ENCODE results near the gene ITGA1.
"Not testable (repeated sequence)": the region's sequence is repeated elsewhere in the genome, so short reads cannot be mapped to it uniquely, and the experiment has no call there.

Gene ITGA1

DNA sequence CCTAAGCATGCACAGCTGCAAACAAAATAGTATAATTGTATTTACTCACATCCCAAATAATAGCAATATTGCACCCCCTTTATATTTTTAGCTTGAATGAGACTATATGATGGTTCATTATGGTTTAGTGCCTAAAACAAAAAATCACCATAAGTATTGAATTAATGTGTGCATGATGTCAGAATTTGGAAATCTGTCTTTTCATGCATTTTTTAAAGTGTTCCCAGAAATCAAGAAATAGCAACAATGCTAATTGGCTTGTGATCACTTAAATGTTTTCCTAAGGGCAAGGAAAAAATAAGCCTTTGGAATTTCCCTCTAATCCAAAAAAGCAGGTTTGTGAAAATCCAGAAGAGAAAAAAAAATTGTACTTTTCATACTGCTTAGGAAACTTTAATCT, 150.5 kb downstream of the ITGA1 start:
- Mint-ChIP-seq H3K36me3 (no peaks in the 10 kb centered on the region), H3K27ac (no peak overlapping the region), H3K4me3 (no peak overlapping the region), H3K4me1 (no peaks in the 10 kb centered on the region), H3K9me3 (no peaks in the 10 kb centered on the region)
- ATAC-seq: no peak
- DNase-seq (ENCODE audit: low spot score in 2 of 2): no peak

DNA sequence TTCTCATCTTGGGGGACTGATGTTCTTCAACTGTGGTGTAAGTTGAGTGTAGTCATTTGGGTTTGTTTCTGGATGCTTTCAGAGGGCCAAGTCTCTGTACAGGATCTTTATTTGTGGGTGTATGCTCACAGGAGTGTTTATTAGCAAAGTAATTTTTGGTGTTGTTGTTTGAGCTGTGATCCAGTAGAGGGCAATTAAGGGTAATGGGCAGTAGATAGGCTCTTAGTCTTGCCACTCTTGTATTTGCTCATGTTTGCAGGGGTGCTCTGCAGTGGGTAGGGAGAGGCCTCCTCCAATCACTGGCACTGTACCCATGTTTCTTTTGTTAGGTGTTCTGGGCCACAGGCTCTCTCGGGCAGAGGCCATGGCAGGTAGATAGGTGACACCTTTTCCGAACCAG, 155.6 kb downstream of the ITGA1 start:
- Mint-ChIP-seq H3K27ac (no peak overlapping the region), H3K4me1 (peaks cover 2% of the 10 kb centered on the region), H3K36me3 (no peaks in the 10 kb centered on the region), H3K4me3 (no peak overlapping the region), H3K9me3 (no peaks in the 10 kb centered on the region)
- DNase-seq (ENCODE audit: low spot score in 2 of 2) (no peak), ATAC-seq (peak; percentile 67)

DNA sequence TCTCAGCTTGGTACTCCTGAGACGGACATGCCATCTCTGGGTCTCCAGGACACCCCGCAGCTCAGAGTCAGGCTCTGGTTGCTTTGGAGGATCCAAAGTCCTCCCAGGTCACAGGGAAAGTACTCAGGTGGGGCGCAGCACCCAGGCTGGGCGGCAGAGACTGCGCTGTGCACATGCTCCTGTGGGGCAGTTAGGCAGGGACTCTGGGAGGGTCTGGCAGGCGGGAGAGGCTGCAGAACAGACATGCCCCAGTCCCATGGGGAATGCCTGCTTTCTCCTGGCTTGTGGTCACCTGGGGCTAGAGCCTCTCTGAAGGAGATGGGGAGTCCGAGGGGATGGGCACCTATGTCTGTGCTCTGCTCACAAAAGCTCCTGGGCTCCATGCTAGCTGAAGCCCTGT, 156.1 kb downstream of the ITGA1 start:
- peak; percentile 3 for ATAC-seq
- Mint-ChIP-seq H3K27ac (no peak overlapping the region), H3K9me3 (no peaks in the 10 kb centered on the region), H3K36me3 (no peaks in the 10 kb centered on the region), H3K4me1 (peaks cover 7% of the 10 kb centered on the region), H3K4me3 (no peak overlapping the region)
- DNase-seq (ENCODE audit: low spot score in 2 of 2): no peak

DNA sequence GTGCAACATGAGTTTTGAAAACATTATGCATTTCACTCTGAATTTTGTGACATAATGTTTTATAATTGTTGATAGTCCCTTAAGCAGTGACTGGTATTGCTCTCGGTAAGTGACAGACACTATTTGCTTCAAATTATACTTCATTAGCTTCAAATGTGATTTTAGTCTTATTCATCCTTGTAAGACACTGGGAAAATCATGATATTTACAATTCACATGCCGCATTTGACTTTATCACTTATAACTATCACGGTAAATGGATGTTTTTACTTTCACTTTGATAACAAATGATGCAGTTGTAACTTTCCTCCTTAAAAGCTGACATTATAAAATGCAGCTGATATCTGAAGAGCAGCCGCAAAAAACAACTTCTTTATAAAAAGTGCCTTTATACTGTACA, 157.3 kb downstream of the ITGA1 start:
- peaks cover 9% of the 10 kb centered on the region for H3K4me1 Mint-ChIP-seq
- ATAC-seq (no peak), DNase-seq (ENCODE audit: low spot score in 2 of 2) (no peak)
- no peak overlapping the region for H3K27ac Mint-ChIP-seq
- no peaks in the 10 kb centered on the region for H3K36me3 Mint-ChIP-seq
- no peaks in the 10 kb centered on the region for H3K9me3 Mint-ChIP-seq
- H3K4me3 Mint-ChIP-seq: peak overlapping the region; percentile 40

DNA sequence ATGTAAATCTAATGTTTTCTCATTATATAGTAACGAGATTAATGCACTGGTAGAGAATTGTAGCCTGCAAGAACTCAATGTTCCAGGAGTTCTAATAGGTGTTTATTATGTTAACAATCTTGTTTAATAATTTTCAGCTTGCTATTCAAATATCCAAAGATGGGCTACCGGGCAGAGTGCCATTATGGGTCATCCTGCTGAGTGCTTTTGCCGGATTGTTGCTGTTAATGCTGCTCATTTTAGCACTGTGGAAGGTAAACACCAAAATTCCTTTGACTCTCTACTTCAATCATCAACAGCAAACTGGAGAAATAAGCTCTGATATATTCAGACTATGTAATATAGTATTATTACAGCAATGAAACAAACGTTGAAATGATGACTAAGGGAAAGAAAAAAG, 159.5 kb downstream of the ITGA1 start:
- Mint-ChIP-seq H3K9me3 (no peaks in the 10 kb centered on the region), H3K4me3 (no peak overlapping the region), H3K4me1 (peaks cover 9% of the 10 kb centered on the region), H3K36me3 (peaks cover 5% of the 10 kb centered on the region), H3K27ac (no peak overlapping the region)
- no peak for DNase-seq (ENCODE audit: low spot score in 2 of 2)
- no peak for ATAC-seq

DNA sequence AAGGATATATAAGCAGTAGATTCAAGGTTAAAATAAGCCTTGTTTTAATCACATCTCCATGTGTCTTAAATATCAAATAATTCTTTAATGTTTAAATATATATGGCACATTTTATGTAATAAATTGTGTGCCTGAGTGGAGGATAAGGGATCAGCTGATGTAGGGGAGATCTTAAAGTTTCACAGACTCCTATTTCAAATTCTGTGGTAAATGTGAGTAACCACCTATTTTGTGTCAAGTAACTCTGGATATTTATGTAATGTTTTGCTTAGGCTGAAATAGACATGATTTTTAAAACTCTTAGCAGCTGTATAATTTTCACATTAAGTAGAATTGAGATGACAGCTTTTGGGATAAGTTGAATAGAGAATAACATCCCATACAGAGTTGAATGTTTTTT, 160.1 kb downstream of the ITGA1 start:
- ATAC-seq (no peak), DNase-seq (ENCODE audit: low spot score in 2 of 2) (no peak)
- H3K36me3 Mint-ChIP-seq: peaks cover 5% of the 10 kb centered on the region
- peaks cover 9% of the 10 kb centered on the region for H3K4me1 Mint-ChIP-seq
- H3K27ac Mint-ChIP-seq: no peak overlapping the region
- no peak overlapping the region for H3K4me3 Mint-ChIP-seq
- no peaks in the 10 kb centered on the region for H3K9me3 Mint-ChIP-seq

DNA sequence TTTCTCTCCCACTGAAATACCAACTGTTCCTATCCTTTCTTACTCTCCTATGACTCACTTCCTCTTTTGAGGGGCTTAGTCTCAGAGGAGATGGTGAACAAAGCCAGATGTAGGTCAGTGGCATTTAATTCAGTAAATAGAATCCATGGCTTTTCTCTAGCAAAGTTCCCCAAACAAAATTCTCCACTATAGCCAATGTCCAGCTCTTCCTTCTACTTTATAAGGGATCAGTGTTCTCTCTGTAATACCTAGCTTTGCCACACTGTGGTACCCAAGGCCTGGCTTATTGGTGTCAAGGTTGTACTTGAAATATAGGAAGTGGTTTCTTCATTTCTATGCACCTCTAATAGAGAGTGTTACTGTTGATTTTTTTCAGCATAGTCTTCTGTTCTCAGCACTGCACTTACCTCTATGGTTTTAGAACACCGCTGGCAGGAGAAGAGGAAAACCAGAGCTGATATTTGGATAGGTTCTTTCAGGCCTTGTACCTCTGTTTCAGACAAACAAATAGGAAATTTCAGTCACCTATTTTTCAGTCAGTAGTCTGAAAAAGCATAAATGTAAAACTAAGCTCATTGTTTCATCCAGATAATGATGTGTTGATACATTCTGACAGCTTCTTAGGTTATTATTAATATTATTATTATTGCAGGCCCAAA, 160.8 kb downstream of the ITGA1 start:
- Mint-ChIP-seq H3K4me1 (peaks cover 9% of the 10 kb centered on the region), H3K9me3 (no peaks in the 10 kb centered on the region), H3K4me3 (no peak overlapping the region), H3K27ac (peak overlapping the region; percentile 32), H3K36me3 (peaks cover 5% of the 10 kb centered on the region)
- peak; percentile 17 to 67 for DNase-seq (ENCODE audit: low spot score in 2 of 2)
- peak; percentile 97 for ATAC-seq

DNA sequence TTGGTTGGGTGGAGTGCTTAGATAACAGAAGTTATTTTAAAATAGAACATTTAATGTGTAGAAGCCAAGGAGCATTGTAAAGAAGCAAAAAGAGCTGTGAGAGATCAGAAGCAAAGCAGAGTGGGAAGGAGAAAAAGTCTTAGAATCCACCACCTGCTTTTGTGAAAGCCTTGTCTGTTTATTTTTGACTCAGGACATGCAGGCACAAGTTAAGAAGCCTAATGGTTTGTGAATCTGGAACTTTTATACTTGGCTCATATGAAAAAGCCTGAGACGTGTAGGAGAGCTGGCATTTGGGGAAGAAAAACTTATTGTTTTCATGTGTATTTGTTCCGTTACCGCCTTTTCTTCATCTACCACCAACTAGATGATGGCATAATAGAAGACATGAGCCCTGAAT, 163.0 kb downstream of the ITGA1 start:
- Mint-ChIP-seq H3K36me3 (peaks cover 5% of the 10 kb centered on the region), H3K9me3 (no peaks in the 10 kb centered on the region), H3K4me3 (no peak overlapping the region), H3K27ac (no peak overlapping the region), H3K4me1 (peaks cover 9% of the 10 kb centered on the region)
- ATAC-seq (no peak), DNase-seq (ENCODE audit: low spot score in 2 of 2) (no peak)

DNA sequence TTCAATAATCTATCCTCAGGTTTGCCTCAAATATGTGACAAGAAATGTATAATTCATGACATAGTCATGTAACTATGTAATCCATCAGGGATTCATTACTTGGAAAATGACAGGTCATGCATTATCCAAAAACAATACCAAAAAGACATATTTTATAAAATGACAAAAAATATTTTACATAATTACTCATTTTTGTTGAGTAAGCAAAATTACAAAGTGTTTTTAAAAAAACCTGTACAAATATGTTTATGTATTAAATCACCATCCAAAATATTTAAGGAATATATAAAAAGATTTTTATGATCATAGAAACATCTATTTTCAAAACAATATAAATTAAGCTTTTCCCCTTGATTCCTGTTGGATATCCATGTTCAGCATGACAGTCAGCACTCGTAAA, 164.8 kb downstream of the ITGA1 start:
- no peaks in the 10 kb centered on the region for H3K9me3 Mint-ChIP-seq
- peaks cover 9% of the 10 kb centered on the region for H3K4me1 Mint-ChIP-seq
- H3K36me3 Mint-ChIP-seq: peaks cover 5% of the 10 kb centered on the region
- H3K4me3 Mint-ChIP-seq: no peak overlapping the region
- DNase-seq (ENCODE audit: low spot score in 2 of 2) (no peak), ATAC-seq (no peak)
- H3K27ac Mint-ChIP-seq: no peak overlapping the region

DNA sequence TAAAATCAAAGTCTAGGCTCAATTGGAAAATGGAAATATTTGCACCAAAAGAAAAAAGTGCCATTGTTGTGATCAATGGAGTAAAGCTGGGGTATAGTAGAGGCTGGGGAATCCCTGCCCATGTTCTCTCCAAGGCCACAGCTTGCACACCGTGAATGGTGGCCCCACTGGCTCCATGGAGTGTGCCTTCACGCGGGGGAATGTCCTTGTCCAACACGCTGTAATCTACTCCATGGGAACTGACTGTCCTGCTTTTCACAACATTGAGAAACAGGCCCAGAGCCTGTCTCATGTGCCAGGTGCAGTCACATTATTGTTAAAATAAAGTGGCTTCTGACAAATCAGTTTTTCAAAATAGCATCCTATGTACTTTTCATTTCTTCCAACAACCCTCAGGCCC, 168.3 kb downstream of the ITGA1 start:
- no peak overlapping the region for H3K4me3 Mint-ChIP-seq
- peaks cover 3% of the 10 kb centered on the region for H3K9me3 Mint-ChIP-seq
- H3K4me1 Mint-ChIP-seq: no peaks in the 10 kb centered on the region
- H3K36me3 Mint-ChIP-seq: peaks cover 5% of the 10 kb centered on the region
- no peak for DNase-seq (ENCODE audit: low spot score in 2 of 2)
- ATAC-seq: no peak
- no peak overlapping the region for H3K27ac Mint-ChIP-seq

DNA sequence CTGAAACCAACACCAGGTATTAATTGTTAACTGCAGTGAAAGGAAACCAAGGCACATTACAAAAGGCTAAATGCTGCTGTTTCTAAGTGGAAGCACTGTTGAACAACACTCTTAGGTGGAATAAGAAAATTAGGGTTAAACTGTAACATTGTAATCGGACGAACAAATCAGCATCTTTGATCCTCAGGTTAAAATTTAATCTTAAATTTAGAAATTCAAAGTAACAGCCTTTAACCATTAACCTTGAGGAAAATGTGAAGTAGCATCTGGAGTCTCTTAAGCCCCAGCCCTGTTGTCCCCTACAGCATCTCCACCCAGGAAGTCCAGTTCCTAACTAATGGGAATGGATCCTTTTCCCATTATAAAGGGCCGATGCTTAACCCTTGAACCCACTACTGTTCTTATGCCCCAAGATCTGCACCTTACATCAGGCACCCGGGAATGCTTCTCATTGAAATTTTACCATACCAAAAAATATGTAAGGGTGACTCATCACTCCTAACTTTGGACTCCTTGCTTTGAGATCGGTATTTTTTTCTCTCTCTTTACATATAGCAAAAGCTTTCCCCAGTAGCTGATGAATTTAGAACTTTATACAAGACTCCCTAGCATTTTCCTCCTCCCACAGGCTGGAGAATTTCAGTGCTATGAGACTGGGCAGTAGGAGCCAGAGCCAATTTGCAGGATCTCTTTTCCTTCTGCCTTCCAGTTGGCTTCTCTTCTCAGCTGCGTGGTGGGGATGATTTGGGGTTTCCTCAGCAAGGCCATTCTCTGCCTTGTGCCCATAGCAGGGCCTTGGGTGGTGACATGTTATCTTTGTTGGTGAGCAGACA, 169.4 kb downstream of the ITGA1 start:
- no peak for ATAC-seq
- H3K36me3 Mint-ChIP-seq: peaks cover under 1% of the 10 kb centered on the region
- peaks cover 3% of the 10 kb centered on the region for H3K9me3 Mint-ChIP-seq
- DNase-seq (ENCODE audit: low spot score in 2 of 2): no peak
- H3K4me1 Mint-ChIP-seq: no peaks in the 10 kb centered on the region
- H3K27ac Mint-ChIP-seq: no peak overlapping the region
- H3K4me3 Mint-ChIP-seq: no peak overlapping the region

DNA sequence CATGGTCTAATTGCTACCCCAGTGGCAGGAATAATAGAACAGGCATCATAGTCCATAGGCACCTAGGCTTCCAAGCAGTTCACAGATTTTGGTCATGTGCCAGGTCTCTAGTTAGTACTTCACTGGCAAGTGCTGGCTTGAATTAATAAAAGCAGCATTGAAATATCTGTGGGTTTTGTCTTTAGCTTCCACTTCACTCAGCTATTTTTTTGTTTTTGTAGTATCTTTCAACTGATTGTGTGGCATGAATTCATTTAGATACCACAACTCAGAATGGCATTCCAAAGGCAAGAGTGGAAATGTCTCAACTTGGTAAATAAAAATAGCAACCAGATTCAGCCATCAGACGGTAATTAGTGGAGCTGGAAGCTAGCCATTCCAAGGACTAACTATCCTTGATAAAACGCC, 173.6 kb downstream of the ITGA1 start:
- H3K9me3 Mint-ChIP-seq: peaks cover 3% of the 10 kb centered on the region
- ATAC-seq: no peak
- H3K36me3 Mint-ChIP-seq: no peaks in the 10 kb centered on the region
- H3K27ac Mint-ChIP-seq: no peak overlapping the region
- DNase-seq (ENCODE audit: low spot score in 2 of 2): no peak
- H3K4me3 Mint-ChIP-seq: no peak overlapping the region
- H3K4me1 Mint-ChIP-seq: no peaks in the 10 kb centered on the region

DNA sequence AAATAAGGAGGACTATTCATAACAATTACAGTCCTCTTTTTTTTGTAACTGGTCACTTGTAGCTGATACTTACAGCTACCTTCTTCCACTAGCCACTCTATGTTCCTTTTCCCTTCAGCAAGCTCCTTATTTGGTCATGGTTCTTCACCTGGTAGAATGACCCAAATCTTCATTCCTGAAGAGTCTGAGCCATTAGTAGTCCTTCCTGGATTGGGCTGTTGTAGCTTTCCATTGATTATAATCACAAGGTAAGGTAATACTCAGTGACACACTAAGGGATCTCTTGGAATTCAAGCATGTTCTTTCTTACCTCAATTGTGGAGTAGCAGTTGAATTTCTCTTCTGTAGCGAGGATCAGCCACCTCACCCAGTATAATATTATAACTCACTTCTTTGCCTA, 175.9 kb downstream of the ITGA1 start:
- peaks cover 5% of the 10 kb centered on the region for H3K9me3 Mint-ChIP-seq
- H3K36me3 Mint-ChIP-seq: no peaks in the 10 kb centered on the region
- no peak overlapping the region for H3K27ac Mint-ChIP-seq
- no peaks in the 10 kb centered on the region for H3K4me1 Mint-ChIP-seq
- H3K4me3 Mint-ChIP-seq: no peak overlapping the region
- ATAC-seq (no peak), DNase-seq (ENCODE audit: low spot score in 2 of 2) (no peak)

DNA sequence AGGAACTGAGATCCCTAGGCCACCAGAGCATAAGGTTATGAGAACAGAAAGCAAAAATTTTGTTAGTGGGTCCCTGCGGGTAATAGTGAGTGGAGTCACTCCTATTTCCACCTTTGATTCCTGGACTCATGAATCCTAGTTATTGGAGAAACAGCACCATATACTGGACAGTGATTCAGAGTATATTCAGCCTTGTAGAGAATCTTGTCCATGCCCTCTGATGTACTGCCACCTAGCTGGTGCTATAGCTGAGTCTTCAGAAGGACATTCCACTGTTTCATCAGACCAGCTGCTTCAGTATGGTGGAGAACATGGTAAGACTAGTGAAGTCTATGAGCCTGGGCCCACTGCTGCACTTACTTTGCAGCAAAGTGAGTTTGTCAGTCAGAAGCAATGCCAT, 176.4 kb downstream of the ITGA1 start:
- H3K4me3 Mint-ChIP-seq: no peak overlapping the region
- H3K9me3 Mint-ChIP-seq: peaks cover 10% of the 10 kb centered on the region
- DNase-seq (ENCODE audit: low spot score in 2 of 2) (no peak), ATAC-seq (no peak)
- H3K4me1 Mint-ChIP-seq: no peaks in the 10 kb centered on the region
- H3K27ac Mint-ChIP-seq: no peak overlapping the region
- no peaks in the 10 kb centered on the region for H3K36me3 Mint-ChIP-seq

DNA sequence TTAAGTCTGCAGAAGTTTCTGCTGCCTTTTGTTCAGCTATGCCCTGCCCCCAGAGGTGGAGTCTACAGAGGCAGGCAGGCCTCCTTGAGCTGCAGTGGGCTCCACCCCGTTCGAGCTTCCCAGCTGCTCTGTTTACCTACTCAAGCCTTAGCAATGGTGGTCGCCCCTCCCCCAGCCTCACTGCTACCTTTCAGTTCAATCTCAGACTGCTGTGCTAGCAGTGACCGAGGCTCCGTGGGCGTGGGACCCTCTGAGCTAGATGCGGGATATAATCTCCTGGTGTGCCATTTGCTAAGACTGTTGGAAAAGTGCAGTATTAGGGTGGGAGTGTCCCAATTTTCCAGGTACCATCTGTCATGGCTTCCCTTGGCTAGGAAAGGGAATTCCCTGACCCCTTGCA, 188.4 kb downstream of the ITGA1 start:
- H3K36me3 Mint-ChIP-seq; H3K27ac Mint-ChIP-seq; DNase-seq (ENCODE audit: low spot score in 2 of 2); H3K4me3 Mint-ChIP-seq; ATAC-seq; H3K9me3 Mint-ChIP-seq; H3K4me1 Mint-ChIP-seq: not testable (repeated sequence)

DNA sequence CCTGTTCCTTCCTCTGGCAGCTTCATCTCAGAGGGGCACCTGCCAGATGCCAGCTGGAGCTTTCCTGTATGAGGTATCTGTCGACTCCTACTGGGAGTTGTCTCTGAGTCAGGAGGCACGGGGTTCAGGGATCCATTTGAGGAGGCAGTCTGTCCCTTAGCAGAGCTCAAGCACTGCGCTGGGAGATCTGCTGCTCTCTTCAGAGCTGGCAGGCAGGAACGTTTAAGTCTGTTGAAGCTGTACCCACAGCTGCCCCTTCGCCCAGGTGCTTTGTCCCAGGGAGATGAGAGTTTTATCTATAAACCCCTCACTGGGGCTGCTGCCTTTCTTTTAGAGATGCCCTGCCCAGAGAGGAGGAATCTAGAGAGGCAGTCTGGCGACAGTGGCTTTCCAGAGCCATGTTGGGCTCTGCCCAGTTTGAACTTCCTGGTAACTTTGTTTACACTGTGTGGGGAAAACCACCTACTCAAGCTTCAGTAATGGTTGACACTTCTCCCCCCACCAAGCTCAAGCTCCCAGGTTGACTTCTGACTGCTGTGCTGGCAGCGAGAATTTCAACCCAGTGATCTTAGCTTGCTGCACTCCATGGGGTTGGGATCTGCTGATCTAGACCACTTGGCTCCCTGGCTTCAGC, 189.7 kb downstream of the ITGA1 start:
- DNase-seq (ENCODE audit: low spot score in 2 of 2) (no peak), ATAC-seq (no peak)
- Mint-ChIP-seq H3K27ac (no peak overlapping the region), H3K9me3 (peaks cover 4% of the 10 kb centered on the region), H3K4me3 (no peak overlapping the region), H3K4me1 (no peaks in the 10 kb centered on the region), H3K36me3 (no peaks in the 10 kb centered on the region)

Measured in stimulated activated effector memory CD8-positive, alpha-beta T cell treated with anti-CD3 and anti-CD28 coated beads, Interleukin-12 subunit alpha, Interleukin-12 subunit beta, amount 100 ng/mL, for 72 hours (primary cell).